KBM-7 (cell line): ENCODE results near the gene CEP112.
"Not testable (repeated sequence)": the region's sequence is repeated elsewhere in the genome, so short reads cannot be mapped to it uniquely, and the experiment has no call there.

Source experiments
- DNase-seq: peaks from one replicate; pipeline ENCODE4 v3.0.0-alpha.2; 2015
- in situ Hi-C: fragments of 300-500 bp; cut with MboI; formaldehyde crosslinking; loops from 2 replicates; pipeline ENCODE4 v1.14.3; 2020; ENCODE audit warnings: low sequenced_read_pairs, low pct_unique_long_range_greater_than_20kb, mixed read lengths

Gene CEP112

GRCh38 chr17:66171172-66171571, 20.8 kb downstream of the CEP112 start:
- DNase-seq: no peak
- in situ Hi-C loops: loop anchor here (25.0 kb wide), 1 partner anchor 934 kb away; no protein-coding TSS in a partner anchor

DNA sequence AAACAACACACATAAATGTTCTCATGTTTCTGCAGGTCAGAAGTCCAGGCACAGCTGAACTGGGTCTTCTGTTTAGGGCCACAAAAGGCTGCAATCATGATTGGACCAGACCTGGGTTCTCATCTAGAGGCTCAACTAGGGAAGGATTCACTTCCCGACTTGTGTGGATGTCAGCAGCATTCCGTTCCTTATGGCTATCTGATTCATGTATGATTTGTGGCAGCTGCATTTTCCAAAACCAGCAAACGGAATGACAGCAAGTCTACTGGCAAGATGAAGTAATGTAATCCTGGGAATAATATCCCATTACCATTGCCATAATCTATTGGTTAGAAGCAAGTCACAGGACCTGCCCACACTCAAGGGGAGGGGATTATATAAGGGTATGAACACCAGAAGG, 22.1 kb downstream of the CEP112 start:
- in situ Hi-C loops: loop anchor here (25.0 kb wide), 1 partner anchor 933 kb away; no protein-coding TSS in a partner anchor
- no peak for DNase-seq

GRCh38 chr17:66167189-66167815, 24.6 kb downstream of the CEP112 start:
- no peak for DNase-seq
- in situ Hi-C loops: loop anchor here (25.0 kb wide), 1 partner anchor 930 kb away; no protein-coding TSS in a partner anchor

DNA sequence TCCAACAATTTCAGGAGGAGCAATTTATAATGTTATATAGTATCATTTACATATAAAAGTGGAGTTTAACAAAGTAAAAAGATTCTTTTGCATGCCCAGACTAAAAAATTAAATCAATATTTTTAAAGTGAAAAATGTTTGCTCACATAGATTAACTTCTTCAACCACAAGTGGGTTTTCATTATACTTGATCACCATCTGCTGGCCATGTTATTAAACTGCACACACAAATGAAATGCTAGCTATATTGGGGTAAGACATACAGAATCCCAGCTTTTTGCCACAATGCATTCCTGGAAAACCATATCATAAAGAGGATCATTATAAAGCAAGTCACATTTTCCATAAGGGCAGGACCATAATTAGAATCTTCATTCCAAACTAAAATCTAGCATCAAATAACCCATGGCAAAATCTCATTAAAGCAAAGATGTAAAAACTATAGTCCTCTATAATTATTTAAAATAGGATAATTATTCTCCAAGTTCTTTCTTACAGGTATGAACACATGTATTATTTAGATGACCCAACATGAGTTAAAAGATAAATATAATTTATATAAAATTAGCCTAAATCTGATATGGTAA, 26.3 kb downstream of the CEP112 start:
- peak; percentile 48 for DNase-seq
- in situ Hi-C loops: loop anchor here (25.0 kb wide), 1 partner anchor 928 kb away; no protein-coding TSS in a partner anchor

DNA sequence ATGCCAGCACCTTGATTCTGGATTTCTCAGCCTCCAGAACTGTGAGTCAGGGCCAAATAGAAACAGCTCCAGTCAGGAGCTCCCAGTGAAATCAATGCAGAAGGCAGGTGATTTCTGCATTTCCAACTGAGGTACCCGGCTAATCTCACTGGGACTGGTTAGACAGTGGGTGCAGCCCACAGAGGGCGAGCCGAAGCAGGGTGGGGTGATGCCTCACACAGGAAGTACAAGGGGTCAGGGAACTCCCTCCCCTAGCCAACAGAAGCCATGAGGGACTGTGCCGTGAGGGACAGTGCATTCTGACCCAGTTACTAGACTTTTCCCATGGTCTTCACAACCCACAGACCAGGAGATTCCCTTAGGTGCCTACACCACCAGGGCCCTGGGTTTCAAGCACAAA, 36.9 kb downstream of the CEP112 start:
- not testable (repeated sequence) for DNase-seq
- in situ Hi-C loops: loop anchor here (25.0 kb wide), 1 partner anchor 918 kb away; no protein-coding TSS in a partner anchor

DNA sequence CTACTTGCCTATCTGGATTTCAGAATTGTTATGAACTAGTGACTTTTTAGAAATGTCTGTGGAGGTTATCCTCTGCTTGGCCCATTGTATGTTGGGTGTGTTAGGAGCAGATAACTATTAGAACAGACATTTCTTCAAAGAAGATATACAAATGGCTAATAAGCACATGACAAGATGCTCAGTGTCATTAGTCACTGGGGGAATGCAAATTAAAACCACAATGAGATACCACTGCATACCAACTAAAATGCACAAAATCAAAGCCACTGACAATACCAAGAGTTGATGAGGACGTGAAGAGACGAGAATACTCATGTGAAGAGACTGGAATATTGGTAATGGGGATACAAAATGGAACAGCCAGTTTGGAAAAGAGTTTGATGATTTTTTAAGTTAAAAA, 39.2 kb downstream of the CEP112 start:
- DNase-seq: no peak
- in situ Hi-C loops: loop anchor here (25.0 kb wide), 1 partner anchor 915 kb away; no protein-coding TSS in a partner anchor

DNA sequence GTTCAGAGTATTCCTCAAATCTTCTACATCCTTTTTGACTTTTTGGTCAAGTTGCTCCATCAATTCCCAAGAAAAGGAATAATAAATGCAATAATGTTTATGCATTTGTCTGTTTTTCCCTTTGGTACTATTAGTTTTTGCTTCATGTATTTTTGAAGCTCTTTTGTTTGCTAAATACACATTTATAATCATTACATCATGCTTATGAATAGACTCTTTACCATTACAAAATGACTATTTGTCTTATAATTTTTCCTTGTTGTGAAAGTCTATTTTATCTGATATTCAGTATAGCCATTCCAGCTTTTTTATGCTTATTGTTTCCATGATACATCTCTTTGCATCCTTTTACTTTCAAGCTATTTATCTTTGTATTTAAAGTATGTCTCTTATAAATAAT, 41.2 kb downstream of the CEP112 start:
- in situ Hi-C loops: loop anchor here (25.0 kb wide), 1 partner anchor 913 kb away; no protein-coding TSS in a partner anchor

DNA sequence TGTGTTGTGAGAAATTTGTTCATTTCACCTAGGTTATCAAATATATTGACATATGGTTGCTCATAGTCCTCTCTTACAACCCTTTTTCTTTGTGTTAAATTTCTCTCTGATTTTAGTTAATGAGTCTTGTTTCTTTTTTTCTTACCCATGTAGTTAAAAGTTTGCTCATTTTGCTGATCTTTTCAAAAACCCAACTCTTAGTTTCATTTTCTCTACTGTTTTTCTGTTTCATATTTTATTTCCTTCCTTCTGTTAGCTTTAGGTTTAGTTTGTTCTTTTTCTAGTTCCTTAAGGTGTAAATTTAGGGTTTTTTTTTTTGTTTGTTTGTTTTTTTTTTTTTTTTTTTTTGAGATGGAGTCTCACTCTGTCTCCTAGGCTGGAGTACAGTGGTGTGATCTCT, 42.4 kb downstream of the CEP112 start:
- in situ Hi-C loops: no loop called here

More for the DNA sequence above, 41.2 kb downstream of the CEP112 start:
- no peak for DNase-seq

DNA sequence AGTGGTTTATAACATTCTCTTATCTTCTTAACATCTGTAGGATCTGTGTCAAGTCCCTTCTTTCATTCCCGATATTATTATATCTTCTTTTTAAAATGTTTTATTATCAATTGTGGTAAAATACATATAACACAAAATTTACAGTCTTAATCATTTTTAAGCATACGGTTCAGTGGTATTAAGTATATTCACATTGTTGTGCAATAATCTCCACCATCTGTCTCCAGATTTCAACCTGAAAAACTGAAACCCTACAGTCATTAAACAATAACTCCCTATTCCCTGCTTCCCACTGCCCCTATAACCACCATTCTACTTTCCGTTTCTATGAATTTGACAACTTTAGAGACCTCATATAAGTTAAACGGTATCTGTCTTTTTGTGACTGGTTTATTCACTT, 45.5 kb downstream of the CEP112 start:
- no peak for DNase-seq
- in situ Hi-C loops: no loop called here

More for the DNA sequence above, 42.4 kb downstream of the CEP112 start:
- DNase-seq: no peak

- in situ Hi-C loops: no loop called here
- no peak for DNase-seq
Observed at GRCh38 chr17:66143657-66144282, 48.2 kb downstream of the CEP112 start.

DNA sequence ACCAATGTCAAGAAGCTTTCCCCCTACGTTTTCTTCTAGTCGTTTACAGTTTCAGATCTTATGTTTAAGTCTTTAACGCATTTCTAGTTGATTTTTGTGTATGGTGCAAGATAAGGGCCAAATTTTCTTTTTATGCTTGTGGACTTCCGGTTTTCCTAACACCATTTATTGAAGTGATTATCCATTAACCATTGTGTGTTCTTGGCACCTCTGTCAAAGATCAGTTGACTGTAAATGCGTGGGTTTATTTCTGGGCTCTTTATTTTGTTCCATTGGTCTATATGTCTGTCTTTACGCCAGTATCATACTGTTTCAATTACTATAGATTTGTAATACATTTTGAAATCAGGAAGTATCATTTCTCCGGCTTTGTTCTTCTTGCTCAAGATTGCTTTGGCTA, 49.5 kb downstream of the CEP112 start:
- in situ Hi-C loops: no loop called here
- no peak for DNase-seq

DNA sequence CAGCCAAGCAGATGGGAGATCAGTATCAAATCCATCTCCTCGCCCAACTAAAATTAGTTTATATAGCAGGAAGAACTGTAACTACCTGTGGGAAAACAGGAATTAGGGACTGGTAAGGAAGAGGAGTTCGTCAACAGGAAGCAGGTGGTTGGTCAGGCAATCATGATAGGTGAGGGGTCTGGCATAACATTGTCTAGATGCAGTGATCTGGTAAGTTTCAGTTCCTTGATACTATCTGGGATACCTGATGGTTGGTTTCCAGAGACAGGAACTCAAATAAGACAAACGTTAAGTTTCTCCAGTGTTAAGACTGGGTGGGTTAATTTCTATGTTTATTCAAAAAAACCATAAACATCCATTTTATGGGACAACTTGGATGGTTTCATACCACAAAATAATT, 53.8 kb downstream of the CEP112 start:
- DNase-seq: no peak
- in situ Hi-C loops: no loop called here

GRCh38 chr17:66135896-66136295, 56.0 kb downstream of the CEP112 start:
- in situ Hi-C loops: no loop called here
- no peak for DNase-seq

GRCh38 chr17:66135219-66135618, 56.7 kb downstream of the CEP112 start:
- no peak for DNase-seq
- in situ Hi-C loops: no loop called here

DNA sequence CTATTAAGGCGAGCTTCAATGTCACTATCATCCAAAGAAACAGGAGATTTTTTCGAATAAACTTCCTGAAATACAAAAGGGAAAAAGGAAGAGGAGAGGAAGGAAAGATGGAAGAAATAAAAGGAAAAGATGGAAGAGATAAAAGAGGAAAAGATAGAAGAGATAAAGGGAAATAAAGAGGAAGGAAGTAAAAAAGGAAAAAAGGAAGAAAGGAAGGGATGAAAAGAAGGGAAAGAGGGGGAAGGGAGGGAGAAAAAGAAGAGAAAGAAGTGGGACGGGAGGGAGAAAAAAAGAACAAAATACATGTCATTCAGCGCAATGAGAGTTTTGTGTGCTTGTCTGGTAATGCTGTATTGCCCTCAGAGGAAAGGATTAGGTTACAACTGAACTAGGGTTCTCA, 62.2 kb downstream of the CEP112 start:
- in situ Hi-C loops: no loop called here
- no peak for DNase-seq

DNA sequence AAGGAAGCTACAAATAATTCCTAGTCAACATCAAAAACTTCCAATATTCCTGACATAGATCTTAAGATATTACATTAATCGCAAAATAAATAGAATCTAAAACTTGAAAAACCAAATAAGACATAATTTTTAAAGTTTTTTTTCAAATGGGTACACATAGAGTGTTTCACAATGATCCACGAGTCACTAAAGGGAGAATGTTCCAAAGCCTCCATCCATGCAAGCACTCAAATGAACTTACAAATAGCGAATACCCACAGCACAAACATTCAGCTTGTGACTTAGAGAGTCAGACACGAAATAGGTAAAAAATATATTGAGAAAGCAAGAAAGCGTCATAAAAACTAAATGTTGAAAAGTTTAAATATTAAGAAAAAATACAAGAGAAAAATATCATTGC, 65.7 kb downstream of the CEP112 start:
- DNase-seq: no peak
- in situ Hi-C loops: no loop called here

DNA sequence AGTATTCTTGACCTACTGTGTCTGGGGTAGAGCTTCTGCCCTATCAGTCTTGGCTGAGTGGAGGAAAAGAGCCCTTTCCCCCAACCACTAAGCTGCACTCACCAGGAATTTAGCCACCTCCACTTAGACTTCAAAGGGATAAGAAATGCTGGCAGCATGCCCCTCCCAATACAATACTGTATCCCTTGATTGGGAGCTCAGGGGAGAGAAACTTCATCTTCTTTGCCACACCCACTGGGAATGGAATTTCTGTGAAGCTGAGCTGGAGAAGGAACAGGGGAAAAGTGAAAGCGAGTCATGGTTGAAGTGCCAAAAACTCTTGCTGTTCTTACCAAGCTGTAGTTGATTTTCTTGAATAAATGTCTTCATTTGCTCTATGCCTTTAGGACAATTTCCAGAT, 68.8 kb downstream of the CEP112 start:
- in situ Hi-C loops: no loop called here
- DNase-seq: no peak

GRCh38 chr17:66115246-66115645, 76.7 kb downstream of the CEP112 start:
- in situ Hi-C loops: no loop called here
- no peak for DNase-seq

DNA sequence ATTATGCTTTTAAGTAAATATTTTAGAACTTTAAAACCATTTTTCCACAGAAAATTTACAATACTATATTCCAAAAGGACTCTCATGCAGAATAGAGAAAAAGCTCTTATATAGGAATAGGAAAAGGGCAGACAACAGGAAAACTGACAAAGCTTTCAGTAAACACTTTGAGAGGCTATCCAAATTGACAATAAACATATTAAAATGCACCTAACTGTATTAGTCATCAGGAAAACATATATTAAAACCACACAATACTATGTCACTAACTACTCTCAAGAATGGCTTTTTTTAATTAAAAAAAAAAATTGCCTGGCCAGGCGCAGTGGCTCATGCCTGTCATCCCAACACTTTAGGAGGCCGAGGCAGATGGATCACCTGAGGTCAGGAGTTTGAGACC, 77.3 kb downstream of the CEP112 start:
- no peak for DNase-seq
- in situ Hi-C loops: no loop called here

DNA sequence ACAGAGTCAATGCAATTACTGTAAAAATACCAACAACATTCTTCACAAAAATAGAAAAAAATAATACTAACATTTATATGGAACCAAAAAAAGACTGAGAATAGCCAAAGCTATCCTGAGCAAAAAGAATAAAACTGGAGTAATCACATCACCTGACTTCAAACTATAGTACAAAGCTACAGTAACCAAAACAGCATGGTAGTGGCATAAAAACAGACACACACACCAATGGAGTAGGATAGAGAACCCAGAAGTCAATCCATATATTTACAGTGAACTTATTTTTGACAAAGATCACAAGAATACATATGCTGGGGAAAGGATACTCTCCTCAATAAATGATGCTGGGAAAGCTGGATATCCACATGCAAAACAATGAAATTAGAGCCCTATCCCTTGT, 84.2 kb downstream of the CEP112 start:
- in situ Hi-C loops: no loop called here
- no peak for DNase-seq
